Endothelial cell of umbilical vein (primary cell): ENCODE data around the gene STARD9. TPM values are rescaled to one million over a fixed set of nuclear protein-coding genes. Genes with fewer than 3 reads are reported as not detected.

Source experiments
- BruUV-seq: library from RNA; stranded (reverse); fragments of 400-500 nt; replicated peaks from 2 replicates; lab custom pipeline; 2021; lab: Mats Ljungman, UMichigan
- CTCF ChIA-PET: fragments of 300-600, 350-600 bp; sonication (Branson Sonifier 250); formaldehyde crosslinking; loops from one replicate; lab custom pipeline; 2021; ENCODE audit warnings: antibody characterized with exemption, inconsistent platforms; lab: Charles Lee
- POLR2A ChIA-PET: fragments of 300-600, 350-600 bp; sonication (Branson Sonifier 250); formaldehyde crosslinking; loops from one replicate; lab custom pipeline; 2021; ENCODE audit warnings: antibody characterized with exemption, inconsistent platforms; lab: Charles Lee
- DNase-seq: peaks from one replicate; pipeline ENCODE4 v3.0.0-alpha.2; 2011; ENCODE audit warnings: low read depth, low spot score
- FAIRE-seq: peaks from 2 replicates; lab custom pipeline; 2011; peaks lifted over from hg19 to GRCh38; lab: Jason Lieb, UNC
- H2AFZ ChIP-seq: 2 replicates; pipeline ENCODE4 v1.6.0; 2012; ENCODE audit warnings: low read depth, low read length, control low read depth, inconsistent platforms
- H3K27ac ChIP-seq: 2 replicates; pipeline ENCODE4 v1.5.1; 2011; ENCODE audit warnings: low read depth, mild to moderate bottlenecking, control low read depth, low read length, moderate library complexity; ENCODE audit not compliant: insufficient read depth
- H3K27me3 ChIP-seq, 2 experiments: 2 replicates each; pipeline versions ENCODE4 v1.6.0 to v1.6.1; 2011; ENCODE audit warnings: low read length in 2 of 2, mixed read lengths in 1 of 2; ENCODE audit not compliant: control insufficient read depth in 2 of 2, insufficient read depth in 2 of 2
- H3K36me3 ChIP-seq, 2 experiments: 2 replicates in 1 of 2; 3 replicates in 1 of 2; pipeline ENCODE4 v1.5.1; 2011; ENCODE audit warnings: low read length in 2 of 2, mild to moderate bottlenecking in 1 of 2, moderate library complexity in 1 of 2; ENCODE audit not compliant: control insufficient read depth in 2 of 2, insufficient read depth in 2 of 2; ENCODE audit errors: extremely low read depth in 1 of 2
- H3K4me1 ChIP-seq: 3 replicates; pipeline ENCODE4 v1.5.1; 2011; ENCODE audit warnings: mild to moderate bottlenecking, low read length; ENCODE audit not compliant: control insufficient read depth, insufficient read depth; ENCODE audit errors: extremely low read depth
- H3K4me2 ChIP-seq: 2 replicates; pipeline ENCODE4 v1.6.1; 2011; ENCODE audit warnings: low read length, control low read depth, mixed read lengths; ENCODE audit not compliant: insufficient read depth
- H3K4me3 ChIP-seq, 3 experiments: fragments of 200-600 bp in 1 of 3; sonication (generic), shearing (Covaris generic) in 1 of 3; replicated peaks in 1 of 3; 2 replicates each; pipeline ENCODE4 v1.5.1; 2011 to 2016; ENCODE audit warnings: control low read depth in 3 of 3, low read length in 3 of 3, mild to moderate bottlenecking in 2 of 3, inconsistent platforms in 1 of 3, low read depth in 1 of 3, moderate library complexity in 1 of 3; ENCODE audit not compliant: insufficient read depth in 1 of 3
- H3K79me2 ChIP-seq: 2 replicates; pipeline ENCODE4 v1.6.0; 2012; ENCODE audit warnings: low read length, inconsistent platforms; ENCODE audit not compliant: control insufficient read depth, insufficient read depth
- H3K9ac ChIP-seq: replicated peaks from 2 replicates; pipeline ENCODE3; 2011; ENCODE audit warnings: low read length, control low read depth; ENCODE audit not compliant: insufficient read depth; ENCODE audit errors: extremely low read depth
- H3K9me1 ChIP-seq: replicated peaks from 3 replicates; pipeline ENCODE4 v1.6.0; 2011; ENCODE audit warnings: mild to moderate bottlenecking, low read length; ENCODE audit not compliant: control insufficient read depth, insufficient read depth; ENCODE audit errors: extremely low read depth
- H3K9me3 ChIP-seq: replicated peaks from 2 replicates; pipeline ENCODE4 v1.5.1; 2012; ENCODE audit warnings: low read length, inconsistent platforms; ENCODE audit not compliant: control insufficient read depth, insufficient read depth
- H4K20me1 ChIP-seq: replicated peaks from 2 replicates; pipeline ENCODE3; 2011; ENCODE audit warnings: mild to moderate bottlenecking, low read length; ENCODE audit not compliant: control insufficient read depth, insufficient read depth; ENCODE audit errors: extremely low read depth
- CTCF ChIP-seq, 2 donors: IDR thresholded peaks; 1 replicate in 1 of 2; 2 replicates in 1 of 2; pipeline ENCODE4 v1.5.1; 2011; ENCODE audit warnings: low read length in 2 of 2, mild to moderate bottlenecking in 2 of 2, moderate library complexity in 2 of 2, control low read depth in 1 of 2, inconsistent platforms in 1 of 2, low read depth in 1 of 2; ENCODE audit not compliant: insufficient read depth in 1 of 2; ENCODE audit errors: extremely low read depth in 1 of 2
- EZH2 ChIP-seq: IDR thresholded peaks from 2 replicates; pipeline ENCODE4 v1.6.1; 2012; ENCODE audit warnings: borderline replicate concordance, low read depth, mild to moderate bottlenecking, moderate library complexity, low read length, inconsistent platforms; ENCODE audit not compliant: severe bottlenecking
- FOS ChIP-seq: IDR thresholded peaks from 2 replicates; pipeline ENCODE4 v1.6.1; 2011; ENCODE audit warnings: mild to moderate bottlenecking, low read length, moderate library complexity, borderline replicate concordance; ENCODE audit not compliant: insufficient read depth
- GATA2 ChIP-seq: IDR thresholded peaks from 2 replicates; pipeline ENCODE4 v1.7.0; 2011; ENCODE audit warnings: low read depth, mild to moderate bottlenecking, moderate library complexity, mixed read lengths, low read length; ENCODE audit not compliant: insufficient read length, insufficient read depth
- JUN ChIP-seq: IDR thresholded peaks from 2 replicates; pipeline ENCODE4 v1.6.1; 2011; ENCODE audit warnings: borderline replicate concordance, low read depth; ENCODE audit not compliant: insufficient read length, insufficient read depth
- MAX ChIP-seq: IDR thresholded peaks from 2 replicates; pipeline ENCODE4 v1.6.1; 2011; ENCODE audit not compliant: insufficient read depth, insufficient read length
- MYC ChIP-seq: IDR thresholded peaks from one replicate; pipeline ENCODE4 v1.6.1; 2011; ENCODE audit warnings: mild to moderate bottlenecking, low read depth, low read length
- POLR2A ChIP-seq: IDR thresholded peaks from 2 replicates; pipeline ENCODE4 v1.6.1; 2012; ENCODE audit warnings: low read depth, mild to moderate bottlenecking, control low read depth, low read length
- POLR2AphosphoS5 ChIP-seq: IDR thresholded peaks from 2 replicates; pipeline ENCODE4 v1.6.1; 2012; ENCODE audit warnings: low read depth, mild to moderate bottlenecking, control low read depth, low read length, moderate library complexity; ENCODE audit not compliant: insufficient read depth
- dilution Hi-C: fragments of 300-500 bp; cut with MboI; formaldehyde crosslinking; loops from one replicate; pipeline ENCODE4 v1.15.0; 2019; ENCODE audit warnings: low sequenced_read_pairs; ENCODE audit not compliant: extremely low pct_ligation_motif_present
- intact Hi-C: fragments of 100-400 bp; cut with micrococcal nuclease; formaldehyde crosslinking; loops from one replicate; pipeline ENCODE4 v1.10.0; 2022
- polyA plus RNA-seq, 4 experiments: library from polyadenylated mRNA; depleted of rRNA in 3 of 4; stranded (reverse) in 3 of 4; unstranded in 1 of 4; fragments of >200 nt; gene quantifications; 2 replicates each; pipeline versions ENCODE4 v1.2.1 to v1.2.3, GENCODE V29; 2011 to 2012; ENCODE audit warnings: missing spikeins in 1 of 4
- total RNA-seq: library from RNA; stranded (reverse); gene quantifications from 2 replicates; pipeline ENCODE4 v1.2.3, GENCODE V29; 2021

The STARD9 gene
- total and polyA plus RNA-seq, 2 donors (not counting 3 experiments of a cell fraction or from before 2014, with no cell fraction given): 4.6 to 17.5 TPM

- no peak for FAIRE-seq
- Histone ChIP-seq H4K20me1 (no peaks in the 10 kb centered on the region), H3K9me1 (no peaks in the 10 kb centered on the region), H3K9me3 (no peaks in the 10 kb centered on the region), H3K36me3 (peaks cover 5 to 22% of the 10 kb centered on the region in 2 experiments), H3K4me1 (peaks cover 11% of the 10 kb centered on the region), H3K4me2 (peak overlapping the region; percentile 83), H3K27ac (no peak overlapping the region), H3K27me3 (no peaks in the 10 kb centered on the region), H3K9ac (peak overlapping the region; percentile 73), H3K4me3 (peak overlapping the region; percentile 47 to 98 (median 71)), H2AFZ (peak overlapping the region; percentile 97), H3K79me2 (peaks cover 9% of the 10 kb centered on the region)
- intact Hi-C loops: loop anchor here (1.0 kb wide), 1 partner anchor 190 kb away; no protein-coding TSS in a partner anchor
- dilution Hi-C loops: no loop called here
- no TSS peak for BruUV-seq
- CTCF ChIA-PET: interaction anchor here (5.5 kb wide), 1 partner anchor 191 kb away, joined by 67 read pairs; no protein-coding TSS in a partner anchor
- TF ChIP-seq POLR2A (no peak), EZH2 (no peak), FOS (no peak), MAX (no peak), POLR2AphosphoS5 (no peak), JUN (no peak), GATA2 (no peak), CTCF (IDR thresholded peaks at IDR 0.05; ENCODE audit: extremely low read depth in 1 of 2, insufficient read depth in 1 of 2, low read depth in 1 of 2, low read length in 2 of 2) (no peak), MYC (no peak)
- POLR2A ChIA-PET: no interaction called here
- peak; percentile 17 for DNase-seq
Observed at GRCh38 chr15:42736178-42736792, 160.9 kb downstream of the STARD9 start.
